ENCODE measurements around the gene GSG1L. TPM values are rescaled to one million over a fixed set of nuclear protein-coding genes. Genes with fewer than 3 reads are reported as not detected.

The GSG1L gene
- polyA plus RNA-seq, 3 donors, result not detected

DNA sequence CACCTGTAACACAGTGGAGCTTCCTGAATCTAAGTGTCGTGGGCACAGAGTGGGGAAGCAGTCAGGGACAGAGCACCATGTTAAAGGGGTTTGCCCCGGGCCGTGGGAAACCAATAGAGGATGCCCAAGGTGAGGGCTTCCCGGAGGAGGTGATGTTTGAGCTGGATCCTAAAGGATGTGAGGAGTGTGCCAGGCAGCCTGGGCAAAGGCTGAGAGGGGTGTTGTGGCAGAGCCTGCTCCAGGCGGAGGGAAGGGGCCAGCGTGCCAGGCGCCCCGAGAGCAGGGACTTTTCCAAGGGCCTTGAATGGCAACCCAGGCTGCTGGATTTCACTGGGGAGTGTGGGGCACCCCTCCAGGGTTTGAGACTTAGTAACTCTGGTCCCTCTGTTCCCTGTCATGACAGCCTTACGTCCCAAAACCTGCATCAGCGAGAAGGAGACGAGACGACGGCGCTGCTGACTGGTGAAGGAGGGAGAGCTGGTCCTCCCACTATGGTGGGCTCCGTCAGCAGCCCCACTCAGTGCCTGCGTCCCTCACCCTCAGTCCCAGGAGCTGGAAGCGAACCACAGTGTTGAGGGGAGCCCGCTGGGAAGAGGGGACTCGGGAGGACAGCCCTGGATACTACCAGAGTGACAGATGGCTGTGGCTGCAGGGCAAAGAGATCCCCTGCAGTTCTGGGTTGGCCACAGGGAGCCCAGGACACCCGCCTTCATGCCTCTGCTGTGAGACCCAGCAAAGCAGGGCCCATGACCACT is 285.2 kb downstream of the GSG1L start:
- H3K36me3 Mint-ChIP-seq, result peaks cover 5 to 17% of the 10 kb centered on the region in 2 donors
- 95% methylated on average over 18 of the region's 20 CpGs for WGBS (ENCODE audit: insufficient coverage)
- Histone ChIP-seq H3K4me2 (replicated peaks; ENCODE audit: extremely low read depth, low read length, poor library complexity, severe bottlenecking) (no peak overlapping the region), H3K27me3 (ENCODE audit: control insufficient read depth in 2 of 2, insufficient read depth in 2 of 2, low read length in 2 of 2) (no peaks in the 10 kb centered on the region), H3K9me3 (replicated peaks in 1 of 2; ENCODE audit: control insufficient read depth in 1 of 2, insufficient read depth in 1 of 2, low read length in 2 of 2) (no peaks in the 10 kb centered on the region), H3K9ac (ENCODE audit: insufficient read depth, low read length, poor library complexity, severe bottlenecking) (no peak overlapping the region), H3K4me1 (ENCODE audit: control insufficient read depth in 1 of 2, insufficient read depth in 2 of 2, low read length in 2 of 2) (no peaks in the 10 kb centered on the region), H3K36me3 (replicated peaks in 1 of 2; ENCODE audit: control insufficient read depth in 1 of 2, insufficient read depth in 2 of 2, low read length in 2 of 2) (peaks cover 0 to 3% of the 10 kb centered on the region in 2 donors), H3K4me3 (replicated peaks in 1 of 3; ENCODE audit: low read depth in 2 of 3, low read length in 3 of 3) (no peak overlapping the region), H4K20me1 (ENCODE audit: insufficient read depth, low read length) (no peaks in the 10 kb centered on the region), H2AFZ (ENCODE audit: insufficient read depth, low read depth, low read length, poor library complexity, severe bottlenecking) (no peak overlapping the region), H3K79me2 (ENCODE audit: insufficient read depth, low read length) (no peaks in the 10 kb centered on the region), H3K27ac (ENCODE audit: low read depth in 1 of 2, low read length in 2 of 2) (no peak overlapping the region)
- peaks cover 0 to 5% (median 2%) of the 10 kb centered on the region in 3 donors for H3K27me3 Mint-ChIP-seq (ENCODE audit: low read depth in 3 of 3)
- H3K4me3 Mint-ChIP-seq, result no peak overlapping the region
- TF ChIP-seq CTCF (IDR thresholded peaks at IDR 0.05), result no peak
- no peaks in the 10 kb centered on the region for H3K9me3 Mint-ChIP-seq
- H3K4me1 Mint-ChIP-seq, result no peaks in the 10 kb centered on the region
- peak overlapping the region in 1 of 7 donors; percentile 37 for H3K27ac Mint-ChIP-seq
- no peak for DNase-seq
- intact Hi-C loops (cut with micrococcal nuclease), result no loop called here

GRCh38 chr16:27777527-27777926 is 286.0 kb downstream of the GSG1L start:
- Mint-ChIP-seq H3K9me3 (no peaks in the 10 kb centered on the region), H3K4me1 (no peaks in the 10 kb centered on the region), H3K27ac (no peak overlapping the region), H3K36me3 (peaks cover 10 to 20% of the 10 kb centered on the region in 2 donors), H3K27me3 (ENCODE audit: low read depth in 3 of 3) (peaks cover 0 to 2% (median 1%) of the 10 kb centered on the region in 3 donors), H3K4me3 (no peak overlapping the region)
- peaks cover 3 to 6% of the 10 kb centered on the region in 2 donors for H3K36me3 ChIP-seq (replicated peaks in 1 of 2; ENCODE audit: control insufficient read depth in 1 of 2, insufficient read depth in 2 of 2, low read length in 2 of 2)
- no peak for DNase-seq
- WGBS (ENCODE audit: insufficient coverage), result 96% methylated on average over 12 of the region's 13 CpGs
- no peaks in the 10 kb centered on the region for H3K4me1 ChIP-seq (ENCODE audit: control insufficient read depth in 1 of 2, insufficient read depth in 2 of 2, low read length in 2 of 2)
- H3K9ac ChIP-seq (ENCODE audit: insufficient read depth, low read length, poor library complexity, severe bottlenecking), result no peak overlapping the region
- no peaks in the 10 kb centered on the region for H3K27me3 ChIP-seq (ENCODE audit: control insufficient read depth in 2 of 2, insufficient read depth in 2 of 2, low read length in 2 of 2)
- H3K27ac ChIP-seq (ENCODE audit: low read depth in 1 of 2, low read length in 2 of 2), result no peak overlapping the region
- no peak overlapping the region for H2AFZ ChIP-seq (ENCODE audit: insufficient read depth, low read depth, low read length, poor library complexity, severe bottlenecking)
- intact Hi-C loops (cut with micrococcal nuclease), result no loop called here
- H3K4me2 ChIP-seq (replicated peaks; ENCODE audit: extremely low read depth, low read length, poor library complexity, severe bottlenecking), result no peak overlapping the region
- TF ChIP-seq CTCF (IDR thresholded peaks at IDR 0.05), result no peak
- no peak overlapping the region for H3K4me3 ChIP-seq (replicated peaks in 1 of 3; ENCODE audit: low read depth in 2 of 3, low read length in 3 of 3)
- H4K20me1 ChIP-seq (ENCODE audit: insufficient read depth, low read length), result no peaks in the 10 kb centered on the region
- H3K9me3 ChIP-seq (replicated peaks in 1 of 2; ENCODE audit: control insufficient read depth in 1 of 2, insufficient read depth in 1 of 2, low read length in 2 of 2), result no peaks in the 10 kb centered on the region
- no peaks in the 10 kb centered on the region for H3K79me2 ChIP-seq (ENCODE audit: insufficient read depth, low read length)

All from CD14-positive monocyte (primary cell).